PC-9 (cell line): ENCODE measurements around the gene GOLGB1. TPM values are rescaled to one million over a fixed set of nuclear protein-coding genes. Genes with fewer than 3 reads are reported as not detected.

Experiments used
- BruUV-seq: library from RNA; stranded (reverse); fragments of 400-500 nt; replicated peaks from 2 replicates; lab custom pipeline; 2021; lab: Mats Ljungman, UMichigan
- CTCF ChIA-PET: fragments of 300-600 bp; sonication (Branson Sonifier 250); formaldehyde crosslinking; loops from one replicate; lab custom pipeline; 2022; ENCODE audit warnings: antibody characterized with exemption; lab: Charles Lee
- POLR2A ChIA-PET: fragments of 300-600 bp; sonication (Branson Sonifier 250); formaldehyde crosslinking; loops from one replicate; lab custom pipeline; 2022; ENCODE audit warnings: antibody characterized with exemption; ENCODE audit not compliant: unreplicated experiment; lab: Charles Lee
- DNase-seq, 2 experiments: peaks; one replicate each; pipeline versions ENCODE4 v3.0.0 to v3.0.0-alpha.2; 2015 to 2022; ENCODE audit warnings: mixed read lengths in 1 of 2
- H2AFZ ChIP-seq: fragments of 200-600 bp; sonication (generic); 2 replicates; pipeline ENCODE4 v1.8.1; 2017; ENCODE audit warnings: antibody characterized with exemption
- H3F3A ChIP-seq: fragments of 200-600 bp; sonication (generic); 2 replicates; pipeline ENCODE4 v1.8.1; 2017; ENCODE audit warnings: antibody characterized with exemption, mild to moderate bottlenecking, low read depth; ENCODE audit not compliant: insufficient read depth
- H3K27ac ChIP-seq: fragments of 200-600 bp; sonication (generic); 2 replicates; pipeline ENCODE4 v1.6.1; 2016; ENCODE audit warnings: mixed run types
- H3K27me3 ChIP-seq: fragments of 200-600 bp; sonication (generic); 2 replicates; pipeline ENCODE4 v1.6.1; 2016; ENCODE audit warnings: low read depth, mixed run types; ENCODE audit not compliant: insufficient read depth
- H3K36me3 ChIP-seq: fragments of 200-600 bp; sonication (generic); 2 replicates; pipeline ENCODE4 v1.6.1; 2016; ENCODE audit warnings: low read depth, mixed run types
- H3K4me1 ChIP-seq: fragments of 200-600 bp; sonication (generic); replicated peaks from 2 replicates; pipeline ENCODE4 v1.6.1; 2016; ENCODE audit warnings: mixed run types; ENCODE audit not compliant: insufficient read depth
- H3K4me2 ChIP-seq: fragments of 200-600 bp; sonication (generic); 2 replicates; pipeline ENCODE4 v1.6.1; 2017; ENCODE audit warnings: mixed run types
- H3K4me3 ChIP-seq: fragments of 200-600 bp; sonication (generic); 2 replicates; pipeline ENCODE4 v1.6.1; 2016; ENCODE audit warnings: mixed run types
- H3K79me2 ChIP-seq: fragments of 200-600 bp; sonication (generic); 2 replicates; pipeline ENCODE4 v1.6.1; 2017; ENCODE audit warnings: low read depth, mixed run types
- H3K9me2 ChIP-seq: fragments of 200-600 bp; sonication (generic); 2 replicates; pipeline ENCODE4 v1.8.1; 2017; ENCODE audit warnings: mild to moderate bottlenecking; ENCODE audit not compliant: insufficient read depth
- H3K9me3 ChIP-seq: fragments of 200-600 bp; sonication (generic); 2 replicates; pipeline ENCODE4 v1.8.1; 2016; ENCODE audit warnings: low read depth; ENCODE audit not compliant: insufficient read depth
- H4K20me1 ChIP-seq: fragments of 200-600 bp; sonication (generic); 2 replicates; pipeline ENCODE4 v1.8.1; 2017; ENCODE audit not compliant: insufficient read depth
- EZH2 ChIP-seq: fragments of 200-600 bp; sonication (generic); IDR thresholded peaks from 2 replicates; pipeline ENCODE4 v1.8.0; 2017; ENCODE audit warnings: antibody characterized with exemption, low read depth
- intact Hi-C: fragments of 100-400 bp; cut with micrococcal nuclease; formaldehyde crosslinking; loops from one replicate; pipeline ENCODE4 v1.10.0; 2022; ENCODE audit not compliant: unreplicated experiment
- total RNA-seq: library from RNA; stranded (reverse); gene quantifications from 2 replicates; pipeline ENCODE4 v1.2.3, GENCODE V29; 2021
- TF ChIP-seq, protein P1 (sequence below): fragments of 200-600 bp; sonication (generic); conservative IDR thresholded peaks from 2 replicates; pipeline ENCODE4 v1.6.1; 2017; ENCODE audit warnings: mixed run types, antibody characterized with exemption, mild to moderate bottlenecking, moderate library complexity

The GOLGB1 gene
- total RNA-seq, 1 experiment from 2014 or later: 73.1 TPM

DNA sequence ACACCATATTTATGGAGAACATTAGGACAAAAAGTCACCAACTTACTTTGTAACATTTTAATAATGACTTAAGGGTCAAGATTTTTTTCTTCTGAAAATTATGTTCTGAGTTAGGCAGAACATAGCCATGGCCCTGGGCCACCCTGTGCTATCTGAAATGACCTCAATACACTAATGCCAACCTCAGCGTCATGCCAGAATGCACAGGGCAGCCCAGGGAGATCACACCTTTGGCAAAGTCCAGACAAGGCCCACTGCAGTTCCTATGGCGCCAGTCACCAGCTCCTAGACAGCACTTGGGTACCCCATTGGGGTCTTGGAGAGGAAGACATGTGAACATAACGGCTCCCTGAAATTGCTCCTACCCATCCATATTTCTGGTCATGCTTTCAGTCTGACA is 121.9 kb downstream of the GOLGB1 start:
- Histone ChIP-seq H3K27ac (no peak overlapping the region), H4K20me1 (no peaks in the 10 kb centered on the region), H3K4me1 (no peaks in the 10 kb centered on the region), H3K4me3 (no peak overlapping the region), H3K36me3 (no peaks in the 10 kb centered on the region), H3F3A (no peaks in the 10 kb centered on the region), H2AFZ (no peak overlapping the region), H3K9me3 (no peaks in the 10 kb centered on the region), H3K9me2 (0 out of 2 replicates have a peak, but pooled peaks cover 5% of the 10 kb centered on the region), H3K27me3 (no peaks in the 10 kb centered on the region), H3K4me2 (no peak overlapping the region), H3K79me2 (no peaks in the 10 kb centered on the region)
- BruUV-seq: no TSS peak
- no peak for DNase-seq
- TF ChIP-seq EZH2: no peak
- TF ChIP-seq, protein P1, sequence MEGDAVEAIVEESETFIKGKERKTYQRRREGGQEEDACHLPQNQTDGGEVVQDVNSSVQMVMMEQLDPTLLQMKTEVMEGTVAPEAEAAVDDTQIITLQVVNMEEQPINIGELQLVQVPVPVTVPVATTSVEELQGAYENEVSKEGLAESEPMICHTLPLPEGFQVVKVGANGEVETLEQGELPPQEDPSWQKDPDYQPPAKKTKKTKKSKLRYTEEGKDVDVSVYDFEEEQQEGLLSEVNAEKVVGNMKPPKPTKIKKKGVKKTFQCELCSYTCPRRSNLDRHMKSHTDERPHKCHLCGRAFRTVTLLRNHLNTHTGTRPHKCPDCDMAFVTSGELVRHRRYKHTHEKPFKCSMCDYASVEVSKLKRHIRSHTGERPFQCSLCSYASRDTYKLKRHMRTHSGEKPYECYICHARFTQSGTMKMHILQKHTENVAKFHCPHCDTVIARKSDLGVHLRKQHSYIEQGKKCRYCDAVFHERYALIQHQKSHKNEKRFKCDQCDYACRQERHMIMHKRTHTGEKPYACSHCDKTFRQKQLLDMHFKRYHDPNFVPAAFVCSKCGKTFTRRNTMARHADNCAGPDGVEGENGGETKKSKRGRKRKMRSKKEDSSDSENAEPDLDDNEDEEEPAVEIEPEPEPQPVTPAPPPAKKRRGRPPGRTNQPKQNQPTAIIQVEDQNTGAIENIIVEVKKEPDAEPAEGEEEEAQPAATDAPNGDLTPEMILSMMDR: no peak
- ChIA-PET CTCF (no interaction called here), POLR2A (no interaction called here)
- intact Hi-C loops: no loop called here

- Histone ChIP-seq H3K4me2 (no peak overlapping the region), H3K4me1 (no peaks in the 10 kb centered on the region), H3K27me3 (no peaks in the 10 kb centered on the region), H3K79me2 (no peaks in the 10 kb centered on the region), H2AFZ (no peak overlapping the region), H3K36me3 (no peaks in the 10 kb centered on the region), H3K9me3 (no peaks in the 10 kb centered on the region), H3K9me2 (0 out of 2 replicates have a peak, but pooled peaks cover 5% of the 10 kb centered on the region), H4K20me1 (no peaks in the 10 kb centered on the region), H3F3A (no peaks in the 10 kb centered on the region), H3K27ac (no peak overlapping the region), H3K4me3 (no peak overlapping the region)
- no peak for TF ChIP-seq EZH2
- TF ChIP-seq, protein P1: no peak
- CTCF ChIA-PET: no interaction called here
- no TSS peak for BruUV-seq
- POLR2A ChIA-PET: no interaction called here
- intact Hi-C loops: no loop called here
- DNase-seq: no peak
Observed at GRCh38 chr3:121627211-121627610, 122.3 kb downstream of the GOLGB1 start.

- Histone ChIP-seq H3K9me3 (no peaks in the 10 kb centered on the region), H3K9me2 (0 out of 2 replicates have a peak, but pooled peaks cover 5% of the 10 kb centered on the region), H2AFZ (no peak overlapping the region), H3K79me2 (no peaks in the 10 kb centered on the region), H3K36me3 (no peaks in the 10 kb centered on the region), H4K20me1 (no peaks in the 10 kb centered on the region), H3K27ac (no peak overlapping the region), H3K4me1 (no peaks in the 10 kb centered on the region), H3K4me3 (no peak overlapping the region), H3K27me3 (no peaks in the 10 kb centered on the region), H3F3A (no peaks in the 10 kb centered on the region), H3K4me2 (no peak overlapping the region)
- BruUV-seq: no TSS peak
- no peak for DNase-seq
- CTCF ChIA-PET: no interaction called here
- TF ChIP-seq, protein P1: no peak
- no peak for TF ChIP-seq EZH2
- intact Hi-C loops: no loop called here
- POLR2A ChIA-PET: no interaction called here
Observed at GRCh38 chr3:121626495-121626894, 123.0 kb downstream of the GOLGB1 start.
